NB4 (cell line): ENCODE results near the gene RUFY1.

Experiments
- DNase-seq: peaks from one replicate; pipeline ENCODE4 v3.0.0; 2010; ENCODE audit warnings: low read depth
- H3K4me3 ChIP-seq: one replicate; pipeline ENCODE4 v1.5.1; 2011; ENCODE audit warnings: mild to moderate bottlenecking, low read depth, low read length, moderate library complexity
- CTCF ChIP-seq: IDR thresholded peaks from one replicate; pipeline ENCODE4 v1.5.1; 2012; ENCODE audit warnings: low read depth, low read length
- MAX ChIP-seq: IDR thresholded peaks from 2 replicates; pipeline ENCODE4 v1.6.1; 2011; ENCODE audit warnings: low read depth, low read length
- MYC ChIP-seq: IDR thresholded peaks from 2 replicates; pipeline ENCODE4 v1.6.1; 2011; ENCODE audit warnings: low read depth, low read length
- POLR2A ChIP-seq: IDR thresholded peaks from 2 replicates; pipeline ENCODE4 v1.6.1; 2011; ENCODE audit warnings: mild to moderate bottlenecking; ENCODE audit not compliant: insufficient read length; ENCODE audit errors: extremely low read depth

The RUFY1 gene

GRCh38 chr5:179595916-179596315 is 45.6 kb downstream of the RUFY1 start:
- no peak overlapping the region for H3K4me3 ChIP-seq
- DNase-seq: no peak
- TF ChIP-seq CTCF (no peak), MYC (no peak), MAX (no peak), POLR2A (no peak)

- TF ChIP-seq MYC (no peak), POLR2A (no peak), CTCF (no peak), MAX (no peak)
- DNase-seq: no peak
- H3K4me3 ChIP-seq: no peak overlapping the region
Measured at GRCh38 chr5:179596421-179596820, 46.1 kb downstream of the RUFY1 start.

- DNase-seq: no peak
- TF ChIP-seq CTCF (no peak), MYC (no peak), MAX (no peak), POLR2A (no peak)
- no peak overlapping the region for H3K4me3 ChIP-seq
Measured at GRCh38 chr5:179599100-179599499, 48.7 kb downstream of the RUFY1 start.

GRCh38 chr5:179599566-179599965 is 49.2 kb downstream of the RUFY1 start:
- no peak overlapping the region for H3K4me3 ChIP-seq
- TF ChIP-seq MYC: no peak
- DNase-seq: no peak

- H3K4me3 ChIP-seq: no peak overlapping the region
- TF ChIP-seq CTCF (no peak), MAX (no peak)
- no peak for DNase-seq
Measured at GRCh38 chr5:179599973-179600372, 49.6 kb downstream of the RUFY1 start.

- DNase-seq: no peak
- TF ChIP-seq POLR2A (no peak), MYC (no peak), CTCF (no peak), MAX (no peak)
- H3K4me3 ChIP-seq: no peak overlapping the region
Measured at GRCh38 chr5:179601871-179602625, 51.7 kb downstream of the RUFY1 start.
